ENCODE data around the gene SPHKAP. TPM values are rescaled to one million over a fixed set of nuclear protein-coding genes. Genes with fewer than 3 reads are reported as not detected.

Gene SPHKAP, protein sequence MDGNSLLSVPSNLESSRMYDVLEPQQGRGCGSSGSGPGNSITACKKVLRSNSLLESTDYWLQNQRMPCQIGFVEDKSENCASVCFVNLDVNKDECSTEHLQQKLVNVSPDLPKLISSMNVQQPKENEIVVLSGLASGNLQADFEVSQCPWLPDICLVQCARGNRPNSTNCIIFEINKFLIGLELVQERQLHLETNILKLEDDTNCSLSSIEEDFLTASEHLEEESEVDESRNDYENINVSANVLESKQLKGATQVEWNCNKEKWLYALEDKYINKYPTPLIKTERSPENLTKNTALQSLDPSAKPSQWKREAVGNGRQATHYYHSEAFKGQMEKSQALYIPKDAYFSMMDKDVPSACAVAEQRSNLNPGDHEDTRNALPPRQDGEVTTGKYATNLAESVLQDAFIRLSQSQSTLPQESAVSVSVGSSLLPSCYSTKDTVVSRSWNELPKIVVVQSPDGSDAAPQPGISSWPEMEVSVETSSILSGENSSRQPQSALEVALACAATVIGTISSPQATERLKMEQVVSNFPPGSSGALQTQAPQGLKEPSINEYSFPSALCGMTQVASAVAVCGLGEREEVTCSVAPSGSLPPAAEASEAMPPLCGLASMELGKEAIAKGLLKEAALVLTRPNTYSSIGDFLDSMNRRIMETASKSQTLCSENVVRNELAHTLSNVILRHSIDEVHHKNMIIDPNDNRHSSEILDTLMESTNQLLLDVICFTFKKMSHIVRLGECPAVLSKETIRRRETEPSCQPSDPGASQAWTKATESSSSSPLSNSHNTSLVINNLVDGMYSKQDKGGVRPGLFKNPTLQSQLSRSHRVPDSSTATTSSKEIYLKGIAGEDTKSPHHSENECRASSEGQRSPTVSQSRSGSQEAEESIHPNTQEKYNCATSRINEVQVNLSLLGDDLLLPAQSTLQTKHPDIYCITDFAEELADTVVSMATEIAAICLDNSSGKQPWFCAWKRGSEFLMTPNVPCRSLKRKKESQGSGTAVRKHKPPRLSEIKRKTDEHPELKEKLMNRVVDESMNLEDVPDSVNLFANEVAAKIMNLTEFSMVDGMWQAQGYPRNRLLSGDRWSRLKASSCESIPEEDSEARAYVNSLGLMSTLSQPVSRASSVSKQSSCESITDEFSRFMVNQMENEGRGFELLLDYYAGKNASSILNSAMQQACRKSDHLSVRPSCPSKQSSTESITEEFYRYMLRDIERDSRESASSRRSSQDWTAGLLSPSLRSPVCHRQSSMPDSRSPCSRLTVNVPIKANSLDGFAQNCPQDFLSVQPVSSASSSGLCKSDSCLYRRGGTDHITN (N-terminal part only)
- 0.02 TPM in 1 of 5 replicates, not detected in the others for total RNA-seq (2022; extraction: Qiagen RNA extraction; ENCODE audit: low read depth)

DNA sequence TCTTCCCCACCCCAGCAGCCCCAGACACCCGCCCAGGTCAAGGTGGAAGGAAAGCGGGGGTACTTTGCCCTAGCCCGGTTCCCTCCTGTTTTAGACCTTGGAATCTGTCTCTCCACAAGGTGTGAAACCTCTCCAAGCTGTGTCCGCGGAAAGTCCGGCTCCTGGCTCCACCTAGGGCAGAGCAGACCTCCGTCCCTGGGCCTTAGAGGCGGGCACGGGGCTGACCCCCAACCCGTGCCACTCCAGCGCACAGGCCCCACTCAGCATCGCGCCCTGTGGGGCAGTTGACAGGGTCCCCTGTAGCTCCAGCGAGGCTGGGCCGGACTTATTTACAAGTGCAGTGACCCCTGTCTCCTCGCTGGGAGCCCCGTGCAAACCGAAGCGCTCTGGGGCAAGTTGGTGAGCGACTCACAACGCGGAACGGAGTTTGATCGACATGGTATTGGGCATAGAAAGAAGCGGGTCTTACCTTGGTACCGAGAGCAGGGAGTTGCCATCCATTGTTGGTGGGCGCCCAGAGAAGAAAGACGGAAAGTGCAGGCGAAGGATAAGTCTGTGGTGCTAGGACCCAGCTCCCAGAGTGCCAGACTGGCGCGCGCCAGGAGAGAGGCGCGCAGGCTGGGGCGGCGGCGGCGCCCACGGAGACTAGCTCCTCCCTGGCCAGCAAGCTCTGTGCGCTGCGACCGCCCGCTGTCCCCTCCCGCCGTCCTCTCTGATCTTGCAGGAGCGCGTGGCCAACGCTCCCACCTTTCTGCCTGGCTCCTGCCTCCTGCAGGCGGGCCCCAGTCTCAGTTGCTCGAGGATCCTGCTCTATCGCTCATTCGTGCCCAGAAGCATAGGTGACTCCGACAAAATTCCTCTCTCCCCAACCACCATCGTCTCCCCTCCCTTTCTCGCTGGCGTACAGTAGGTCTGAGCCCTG is at the start of gene SPHKAP:
TSS of gene SPHKAP (minus strand) at position 590 of the 922 bp plus-strand sequence. CDS start at position 501, 89 bp downstream.

All from A549 treated with GW870086 at 1 μM for 4 hours (cell line).